ENCODE measurements around the gene AP2A2.
"Not testable (repeated sequence)": the region's sequence is repeated elsewhere in the genome, so short reads cannot be mapped to it uniquely, and the experiment has no call there.

AP2A2 gene

DNA sequence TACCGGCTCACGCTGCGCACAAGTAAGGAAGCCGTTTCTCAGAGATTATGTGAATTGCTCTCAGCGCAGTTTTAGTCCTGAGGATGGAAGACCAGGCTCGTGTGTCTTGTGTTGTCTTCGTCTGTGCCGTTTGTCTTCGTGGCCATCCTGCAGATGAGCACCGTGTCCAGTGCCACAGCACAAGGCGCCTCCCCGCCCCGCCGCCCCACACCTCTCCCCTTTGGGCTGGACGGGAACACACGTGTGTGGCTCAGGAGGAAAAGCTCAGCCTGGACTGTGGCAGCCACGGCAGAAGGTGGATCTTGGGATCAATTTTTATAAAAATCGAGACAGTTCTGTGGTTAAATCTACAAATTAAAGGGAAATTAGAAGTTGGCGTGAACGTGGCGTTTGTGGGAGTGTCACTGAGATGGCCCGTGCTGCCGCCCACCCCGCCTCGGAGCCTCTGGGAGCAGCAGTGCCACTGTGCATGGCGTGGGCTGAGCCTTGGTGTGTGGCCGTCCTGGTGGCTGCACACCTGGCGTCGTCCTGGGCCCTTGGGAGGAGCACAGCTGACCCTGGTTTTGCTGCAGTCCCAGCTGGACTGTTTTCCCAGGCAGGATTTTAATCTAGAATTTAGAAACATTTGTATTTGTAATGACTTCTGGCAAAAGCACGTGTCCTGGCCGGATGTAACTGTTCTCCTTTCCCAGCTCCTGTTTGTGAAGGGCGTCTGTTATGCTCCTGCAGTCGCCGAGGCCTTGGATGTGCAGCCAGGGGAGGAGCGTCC, 85.1 kb downstream of the AP2A2 start:
- in situ Hi-C loops (cut with HindIII; ENCODE audit: low sequenced_read_pairs): no loop called here

DNA sequence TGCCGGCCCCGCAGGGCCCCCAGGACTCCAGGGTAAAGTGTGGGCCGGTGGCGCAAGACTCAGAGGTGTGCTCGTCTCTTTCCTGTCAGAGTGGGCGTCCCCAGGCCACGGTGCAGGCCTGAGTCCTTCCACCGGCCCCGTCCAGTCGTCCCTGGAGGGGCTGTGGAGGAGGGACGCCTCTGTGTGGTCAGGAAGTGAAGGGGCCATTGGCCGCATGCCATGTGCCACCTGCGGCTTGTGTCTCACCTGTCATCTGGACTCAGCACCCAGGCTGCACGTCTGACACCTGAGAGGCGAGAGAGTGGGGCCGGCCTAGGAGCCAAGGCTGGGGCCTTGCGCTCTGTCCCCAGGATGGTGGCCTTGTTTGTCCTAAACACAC, 85.6 kb downstream of the AP2A2 start:
- in situ Hi-C loops (cut with HindIII; ENCODE audit: low sequenced_read_pairs): no loop called here

DNA sequence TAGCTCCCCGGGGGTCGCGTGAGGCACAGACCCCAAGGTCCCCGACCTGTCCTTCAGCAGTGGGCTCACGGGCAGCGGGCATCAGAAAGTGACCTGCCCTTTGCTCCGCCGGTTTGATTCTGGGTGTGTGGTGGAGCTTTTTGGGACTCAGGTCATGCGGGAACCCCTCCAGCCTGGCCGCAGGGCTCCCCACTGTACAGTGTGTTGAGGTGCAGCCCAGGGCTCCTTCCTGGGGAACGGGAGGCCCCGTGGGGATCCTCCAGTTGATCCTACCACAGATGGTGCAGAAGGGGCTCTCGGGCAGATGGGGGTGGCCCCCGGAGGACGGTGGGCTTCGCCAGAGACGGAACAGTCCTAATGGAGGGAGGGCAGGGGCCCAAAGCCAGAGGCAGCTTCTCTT, 86.6 kb downstream of the AP2A2 start:
- in situ Hi-C loops (cut with HindIII; ENCODE audit: low sequenced_read_pairs): no loop called here

DNA sequence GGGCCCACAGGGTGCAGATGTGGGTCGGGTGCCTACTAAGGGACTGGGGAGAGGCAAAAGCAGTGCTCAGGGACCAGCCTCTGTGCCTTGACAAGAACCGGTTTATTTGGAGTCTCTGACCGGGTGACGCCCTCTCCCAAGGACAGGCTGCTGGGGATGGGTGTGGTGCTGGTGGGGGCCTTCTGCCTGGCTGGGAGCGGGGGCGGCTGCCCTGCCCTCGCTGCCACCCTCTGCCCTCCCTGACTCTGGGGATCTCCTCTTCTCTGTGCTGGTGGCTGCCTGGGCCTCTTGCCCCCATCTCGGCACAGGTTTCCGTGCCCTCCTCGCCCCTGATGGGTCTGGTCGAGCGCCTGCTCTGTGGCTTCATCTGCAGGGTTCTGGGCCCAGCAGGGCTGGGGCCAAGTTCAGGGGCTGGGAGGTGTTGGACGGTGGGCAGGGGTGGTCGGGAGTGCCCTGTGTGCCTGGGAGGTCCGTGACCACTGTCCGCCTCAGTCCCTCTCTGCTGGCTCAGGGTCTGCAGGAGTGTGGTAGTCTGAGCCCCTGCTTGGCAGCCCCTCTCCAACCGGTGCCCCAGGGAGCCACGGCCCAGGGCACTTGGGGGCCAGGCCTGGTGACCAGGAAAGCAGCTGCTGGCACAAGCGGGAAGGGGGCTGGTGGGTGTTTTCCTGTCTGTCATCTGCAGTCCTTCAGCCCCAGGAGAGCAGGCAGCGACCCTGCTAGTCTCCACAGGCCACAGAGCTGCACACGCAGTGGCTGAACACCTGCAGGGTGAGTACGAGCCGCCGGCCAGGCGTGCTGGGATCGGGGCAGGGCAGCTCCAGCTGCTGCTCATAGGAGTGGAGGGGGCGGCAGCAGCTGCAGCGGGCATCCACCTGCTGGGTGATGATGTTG, 87.3 kb downstream of the AP2A2 start:
- in situ Hi-C loops (cut with HindIII; ENCODE audit: low sequenced_read_pairs): no loop called here

DNA sequence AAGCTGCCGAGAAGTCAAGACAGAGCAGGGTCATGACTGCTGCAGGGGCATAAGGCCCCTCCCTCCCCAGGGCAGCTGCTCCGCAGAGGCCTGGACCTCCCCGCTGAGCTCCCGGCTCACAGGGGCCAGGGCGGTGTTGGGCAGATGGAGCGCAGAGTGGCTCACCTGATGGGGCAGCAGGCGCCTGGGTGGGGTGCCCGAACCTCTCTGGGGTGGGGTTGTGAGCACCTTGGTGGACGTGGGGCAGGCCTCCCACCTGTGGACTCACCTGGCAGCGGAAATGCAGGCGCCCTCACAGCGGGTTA, 87.9 kb downstream of the AP2A2 start:
- in situ Hi-C loops (cut with HindIII; ENCODE audit: low sequenced_read_pairs): no loop called here

DNA sequence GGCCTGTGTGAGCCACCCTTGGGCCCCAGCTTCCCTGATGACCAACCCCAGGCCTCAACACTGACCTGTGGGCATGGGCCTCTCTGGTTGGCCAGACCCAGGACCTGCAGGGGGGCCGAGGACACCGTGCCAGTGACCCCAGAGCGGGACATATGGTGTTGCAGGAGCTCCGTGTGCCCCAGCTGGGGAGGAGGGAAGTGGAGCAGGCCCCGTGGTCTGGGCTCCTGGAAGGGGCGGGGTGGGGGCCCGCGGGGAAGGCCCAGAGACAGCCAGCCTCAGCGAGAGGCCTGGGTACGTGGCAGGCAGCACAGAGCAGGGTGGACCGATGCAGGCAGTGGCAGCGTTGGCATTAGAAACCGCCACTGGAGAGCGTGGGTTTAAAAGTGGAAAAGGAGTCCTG, 88.6 kb downstream of the AP2A2 start:
- in situ Hi-C loops (cut with HindIII; ENCODE audit: low sequenced_read_pairs): no loop called here

DNA sequence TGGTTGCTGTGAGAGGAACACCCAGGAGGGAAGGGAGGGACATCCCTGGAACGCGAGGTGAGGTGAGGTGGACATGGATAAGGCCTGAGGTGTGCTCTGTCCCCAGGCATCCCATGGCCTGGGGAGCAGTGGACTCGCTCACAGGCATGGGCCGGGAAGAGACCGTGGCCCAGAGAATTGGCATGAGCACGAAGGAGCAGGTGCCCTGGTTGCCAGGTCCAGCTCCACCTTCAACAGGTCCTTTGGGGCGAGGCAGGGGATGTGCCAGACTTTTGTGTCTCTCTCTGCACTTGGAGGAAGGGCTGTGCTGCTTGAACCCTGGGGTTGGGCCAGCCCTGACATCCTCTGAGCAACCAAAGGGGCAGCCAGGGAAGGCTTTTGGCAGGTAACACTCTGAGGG, 89.4 kb downstream of the AP2A2 start:
- in situ Hi-C loops (cut with HindIII; ENCODE audit: low sequenced_read_pairs): no loop called here

DNA sequence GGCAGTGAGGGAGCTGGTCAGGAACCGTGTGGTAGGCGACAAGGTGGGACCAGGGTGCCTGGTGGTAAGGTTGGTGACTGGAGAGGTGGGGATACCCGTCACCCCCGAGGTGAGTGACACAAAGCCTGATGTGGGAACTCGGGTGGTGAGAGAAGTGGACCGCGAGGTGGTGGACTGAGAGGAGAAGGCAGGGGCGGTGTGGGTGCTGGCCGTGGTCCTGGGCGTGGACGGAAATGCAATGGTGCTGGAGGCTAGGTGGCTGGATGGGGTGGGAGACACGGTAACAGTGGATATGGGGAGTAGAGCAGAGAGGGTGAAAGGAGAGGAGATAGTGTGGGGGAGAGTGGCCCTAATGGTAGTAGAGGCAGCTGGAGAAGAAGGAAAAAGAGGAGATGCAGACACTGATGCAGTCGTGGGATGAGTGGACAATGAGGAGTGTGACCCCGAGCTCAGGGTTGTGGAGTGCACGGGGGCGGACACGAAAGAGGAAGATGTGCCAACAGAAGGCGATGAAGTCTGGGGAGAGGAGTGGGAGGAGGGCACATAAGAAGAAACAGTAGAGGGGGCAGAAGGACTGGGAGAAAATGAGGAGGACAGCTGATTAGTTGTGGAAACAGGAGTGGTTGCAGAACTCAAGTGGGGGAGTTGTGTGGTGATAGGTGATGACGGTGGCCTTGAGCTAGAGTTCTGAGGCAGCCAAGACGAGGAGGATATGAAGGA, 90.3 kb downstream of the AP2A2 start:
- in situ Hi-C loops (cut with HindIII; ENCODE audit: low sequenced_read_pairs): no loop called here

DNA sequence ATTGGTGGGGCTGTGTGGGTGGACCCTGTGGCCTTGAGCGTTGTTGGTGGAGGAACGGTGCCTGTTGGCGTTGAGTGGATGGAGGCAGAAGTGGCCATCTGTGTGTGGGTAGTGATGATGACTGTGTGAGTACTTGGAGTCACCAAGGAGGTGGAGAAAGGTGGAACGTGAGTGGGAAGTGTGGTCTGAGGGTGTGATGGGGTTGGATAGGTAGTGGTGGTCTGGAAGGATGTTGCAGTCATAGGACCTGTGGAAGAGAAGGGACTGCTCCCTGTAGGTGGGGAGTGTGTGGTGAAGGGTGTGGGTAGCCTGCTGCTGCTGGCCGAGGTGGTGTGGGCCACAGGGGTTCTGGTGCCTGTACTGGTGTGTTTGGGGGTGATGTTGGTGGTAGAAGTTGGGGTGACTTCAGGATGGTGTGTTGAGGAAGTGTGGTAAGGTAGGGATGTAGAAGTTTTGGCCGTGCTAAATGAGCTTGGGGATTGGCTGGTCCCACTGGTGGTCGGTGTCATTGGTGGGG, 91.0 kb downstream of the AP2A2 start:
- in situ Hi-C loops (cut with HindIII; ENCODE audit: low sequenced_read_pairs): not testable (repeated sequence)

DNA sequence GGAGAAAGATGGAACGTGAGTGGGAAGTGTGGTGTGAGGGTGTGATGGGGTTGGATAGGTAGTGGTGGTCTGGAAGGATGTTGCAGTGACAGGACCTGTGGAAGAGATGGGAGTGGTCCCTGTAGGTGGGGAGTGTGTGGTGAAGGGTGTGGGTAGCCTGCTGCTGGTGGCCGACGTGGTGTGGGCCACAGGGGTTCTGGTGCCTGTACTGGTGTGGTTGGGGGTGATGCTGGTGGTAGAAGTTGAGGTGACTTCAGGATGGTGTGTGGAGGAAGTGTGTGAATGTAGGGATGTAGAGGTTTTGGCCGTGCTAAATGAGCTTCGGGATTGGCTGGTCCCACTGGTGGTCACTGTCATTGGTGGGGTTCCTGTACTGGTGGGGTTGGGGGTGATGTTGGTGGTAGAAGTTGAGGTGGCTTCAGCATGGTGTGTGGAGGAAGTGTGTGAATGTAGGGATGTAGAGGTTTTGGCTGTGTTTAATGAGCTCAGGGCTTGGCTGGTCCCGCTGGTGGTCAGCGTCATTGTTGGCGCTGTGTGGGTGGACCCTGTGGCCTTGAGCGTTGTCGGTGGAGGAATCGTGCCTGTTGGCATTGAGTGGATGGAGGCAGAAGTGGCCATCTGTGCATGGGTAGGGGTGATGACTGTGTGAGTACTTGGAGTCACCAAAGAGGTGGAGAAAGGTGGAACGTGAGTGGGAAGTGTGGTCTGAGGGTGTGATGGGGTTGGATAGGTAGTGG, 91.8 kb downstream of the AP2A2 start:
- in situ Hi-C loops (cut with HindIII; ENCODE audit: low sequenced_read_pairs): no loop called here

DNA sequence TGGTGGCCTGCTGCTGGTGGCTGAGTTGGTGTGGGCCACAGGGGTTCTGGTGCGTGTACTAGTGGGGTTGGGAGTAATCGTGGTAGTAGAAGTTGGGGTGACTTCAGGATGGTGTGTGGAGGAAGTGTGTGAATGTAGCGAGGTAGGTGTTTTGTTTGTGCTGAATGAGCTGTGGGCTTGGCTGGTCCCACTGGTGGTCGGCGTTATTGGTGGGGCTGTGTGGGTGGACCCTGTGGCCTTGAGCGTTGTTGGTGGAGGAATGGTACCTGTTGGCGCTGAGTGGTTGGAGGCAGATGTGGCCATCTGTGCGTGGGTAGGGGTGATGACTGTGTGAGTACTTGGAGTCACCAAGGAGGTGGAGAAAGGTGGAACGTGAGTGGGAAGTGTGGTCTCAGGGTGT, 92.4 kb downstream of the AP2A2 start:
- in situ Hi-C loops (cut with HindIII; ENCODE audit: low sequenced_read_pairs): no loop called here

DNA sequence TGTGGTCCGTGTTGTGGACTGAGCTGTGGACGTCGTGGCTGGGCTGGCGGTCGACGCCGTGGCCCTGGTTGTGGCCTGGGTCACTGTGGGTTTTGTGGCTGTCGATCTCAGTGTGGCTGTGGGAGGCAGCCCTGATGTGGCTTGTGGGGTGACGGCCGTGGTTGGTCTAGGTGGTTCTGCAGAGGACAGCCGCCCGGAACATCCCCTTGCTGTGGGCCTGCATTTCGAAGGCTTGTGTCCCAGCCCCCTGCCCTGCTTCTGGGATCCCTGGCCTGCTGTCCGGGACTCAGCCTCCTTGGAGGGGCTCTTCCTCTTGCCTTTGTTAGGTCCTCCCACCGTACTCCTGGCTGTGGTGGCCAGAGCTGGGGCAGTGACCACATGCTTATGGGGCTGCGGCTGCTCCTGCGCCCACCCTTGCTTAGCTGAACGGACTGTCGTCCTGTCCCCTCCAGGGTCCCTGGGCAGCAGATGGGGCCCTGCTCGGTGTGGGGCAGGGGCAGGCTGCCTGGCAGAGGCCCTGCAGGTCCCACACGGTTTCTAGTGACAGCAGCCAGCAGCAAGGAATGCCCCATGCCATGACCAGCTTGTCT, 93.7 kb downstream of the AP2A2 start:
- in situ Hi-C loops (cut with HindIII; ENCODE audit: low sequenced_read_pairs): no loop called here

DNA sequence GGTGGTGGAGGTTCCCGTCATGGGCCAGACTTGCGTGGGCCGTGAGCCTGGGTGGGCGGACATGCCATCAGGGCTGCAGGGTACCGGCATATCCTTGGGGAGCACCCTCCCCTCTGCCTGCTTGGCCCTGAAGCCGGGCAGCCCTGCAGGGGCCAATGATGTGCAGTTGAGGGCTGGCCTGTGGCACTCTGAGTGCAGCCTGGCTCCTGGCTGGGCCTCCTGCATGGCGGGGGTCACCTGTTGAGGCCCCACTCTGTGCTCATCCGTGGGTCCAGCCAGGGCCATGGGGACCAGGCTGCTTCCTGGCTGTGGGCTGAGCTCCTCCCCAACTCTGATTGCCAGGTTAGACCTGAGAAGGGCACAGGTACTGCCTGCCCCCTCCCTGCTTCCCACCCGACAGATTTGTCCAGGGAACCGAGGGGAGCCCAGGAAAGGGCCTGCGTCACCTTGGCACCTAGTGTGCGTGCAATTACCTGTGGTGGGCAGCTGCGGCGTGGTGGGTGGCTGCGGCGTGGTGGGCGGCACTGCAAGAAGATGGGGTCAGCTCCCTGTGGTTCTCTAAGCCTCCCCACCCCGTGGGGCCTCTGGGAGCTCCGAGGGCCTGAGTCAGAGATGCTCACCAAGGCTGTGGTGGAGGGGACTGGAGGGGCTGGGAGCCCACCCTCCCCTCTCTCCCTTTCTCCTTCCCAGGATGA, 94.7 kb downstream of the AP2A2 start:
- in situ Hi-C loops (cut with HindIII; ENCODE audit: low sequenced_read_pairs): no loop called here

DNA sequence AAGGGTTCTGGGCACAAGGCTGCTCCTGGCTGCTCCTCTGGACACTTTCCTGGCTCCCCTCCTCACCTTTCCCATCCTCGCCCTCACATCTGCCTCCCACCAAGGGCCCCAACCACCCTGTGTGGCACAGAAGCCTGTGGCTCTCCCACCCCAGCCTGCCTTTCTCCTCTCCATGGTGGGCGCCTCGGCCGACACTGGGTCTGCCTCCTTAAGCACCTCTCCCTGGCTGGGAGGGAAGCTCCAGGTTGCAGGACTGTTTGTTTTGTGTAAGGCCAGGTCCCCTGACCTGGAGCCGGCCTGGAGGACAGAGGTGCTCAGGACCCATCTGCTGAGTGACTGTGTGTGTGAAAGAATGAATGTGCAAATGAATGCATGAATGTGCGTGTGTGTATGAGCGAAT, 96.7 kb downstream of the AP2A2 start:
- in situ Hi-C loops (cut with HindIII; ENCODE audit: low sequenced_read_pairs): no loop called here

DNA sequence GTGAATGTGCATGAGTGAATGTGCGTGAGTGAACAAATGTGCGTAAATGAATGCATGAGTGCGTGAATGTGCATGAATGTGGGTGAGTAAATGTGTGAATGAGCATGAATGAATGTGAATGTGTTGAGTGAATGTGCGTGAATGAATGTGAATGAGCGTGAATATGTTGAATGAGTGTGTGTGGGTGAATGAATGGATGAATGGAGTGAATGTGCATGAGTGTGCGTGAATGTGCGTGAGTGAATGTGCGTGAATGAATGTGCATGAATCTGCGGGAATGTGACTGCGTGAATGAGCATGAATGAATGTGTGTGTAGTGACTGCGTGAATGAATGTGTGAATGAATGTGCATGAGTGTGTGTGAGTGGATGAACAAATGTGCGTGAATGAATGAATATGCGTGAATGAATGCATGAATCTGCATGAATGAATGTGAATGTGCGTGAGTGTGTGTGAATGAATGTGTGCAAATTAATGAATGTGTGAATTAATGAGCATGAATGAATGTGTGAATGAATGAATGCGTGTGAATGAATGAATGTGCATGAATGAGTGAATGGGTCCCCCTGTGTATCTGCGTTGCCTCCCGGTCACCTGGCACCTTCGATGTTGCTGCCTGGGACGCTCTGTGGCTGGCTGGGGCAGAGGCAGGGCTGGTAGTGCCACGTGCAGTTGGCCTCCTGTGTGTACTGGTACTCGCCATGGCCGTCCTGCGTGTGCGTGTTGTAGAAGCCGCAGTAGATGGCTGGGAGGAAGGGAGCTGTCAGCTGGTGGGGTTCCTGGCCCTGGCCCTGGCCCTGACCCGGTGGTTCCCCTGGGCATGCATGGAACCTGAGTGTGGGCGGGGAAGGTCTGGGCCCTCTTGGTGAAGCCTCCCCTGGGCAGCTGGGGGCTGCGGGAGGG, 97.5 kb downstream of the AP2A2 start:
- in situ Hi-C loops (cut with HindIII; ENCODE audit: low sequenced_read_pairs): no loop called here

DNA sequence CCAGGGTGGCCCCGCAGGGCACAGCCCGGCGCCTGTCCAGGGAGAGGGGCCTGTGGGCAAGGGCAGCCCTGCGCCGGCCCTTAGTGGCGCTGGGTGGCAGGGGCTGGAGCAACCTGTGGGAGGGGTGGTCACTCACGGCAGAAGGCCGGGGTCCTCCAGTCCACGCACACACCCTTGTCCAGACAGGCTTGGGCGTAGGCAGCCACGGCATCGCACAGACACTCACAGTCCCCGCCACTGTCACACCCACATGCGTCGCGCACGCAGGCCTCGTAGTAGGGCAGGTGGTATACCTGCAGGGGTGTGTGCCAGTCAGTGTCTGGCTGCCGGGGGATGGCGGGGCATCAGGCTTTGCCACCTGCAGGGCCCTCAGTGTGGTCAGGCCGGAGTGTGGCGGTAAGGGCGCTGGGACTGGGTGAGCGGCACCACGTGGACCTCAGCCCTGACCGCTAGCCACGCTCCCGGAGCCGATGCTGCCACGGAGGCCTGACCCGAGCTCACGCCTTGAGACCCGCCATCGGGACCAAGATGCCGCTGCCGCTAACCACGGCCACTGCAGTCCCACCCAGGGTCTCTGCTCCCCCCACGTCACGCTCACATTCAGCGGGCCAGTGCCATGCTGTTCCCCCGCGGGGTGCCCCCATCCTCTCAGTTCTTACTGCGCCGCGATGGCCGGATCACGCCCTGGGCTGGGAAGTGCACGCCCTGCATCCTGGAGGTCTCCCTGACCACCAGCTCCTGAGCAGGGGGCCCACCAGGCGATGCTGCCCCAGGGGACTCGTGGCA, 98.3 kb downstream of the AP2A2 start:
- in situ Hi-C loops (cut with HindIII; ENCODE audit: low sequenced_read_pairs): no loop called here

DNA sequence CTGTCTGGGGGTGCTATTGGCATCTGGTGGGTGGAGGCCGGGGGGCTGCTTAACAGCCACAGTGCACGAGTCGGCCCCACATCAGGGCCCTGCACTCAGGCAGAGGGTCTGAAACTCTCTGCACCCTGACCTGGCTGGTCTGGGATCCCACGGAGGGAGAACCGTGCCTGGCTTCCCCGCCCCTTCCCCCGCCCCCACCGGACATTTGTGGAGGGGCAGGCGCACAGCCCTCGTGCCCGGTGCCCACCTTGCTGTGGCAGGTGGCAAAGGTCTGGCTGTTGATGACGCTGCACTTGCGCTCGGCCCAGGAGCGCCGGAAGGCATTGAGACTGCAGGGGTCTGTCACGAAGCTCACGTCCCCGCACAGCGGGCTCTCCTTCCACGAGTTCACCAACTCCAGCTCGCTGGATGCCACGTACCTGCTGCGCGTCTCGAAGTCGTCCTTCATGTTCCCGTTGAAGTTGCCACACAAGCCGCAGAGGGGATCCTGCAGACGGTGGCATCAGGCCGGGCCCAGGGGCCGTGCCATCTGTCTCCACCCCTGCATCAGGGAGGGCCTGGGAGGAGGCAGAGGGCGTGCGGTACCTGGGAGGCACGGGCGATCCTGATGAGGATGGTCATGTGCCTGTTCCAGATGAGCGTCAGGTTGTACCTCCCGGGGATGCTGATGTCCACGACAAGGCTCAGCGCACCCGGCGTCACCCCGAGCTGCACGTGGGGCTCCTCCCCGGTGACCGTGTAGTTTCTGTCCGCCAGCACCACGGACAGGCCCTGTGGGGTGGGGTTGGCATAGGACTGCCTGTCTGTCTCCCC, 99.1 kb downstream of the AP2A2 start:
- in situ Hi-C loops (cut with HindIII; ENCODE audit: low sequenced_read_pairs): no loop called here
